HepG2 (cell line): ENCODE data around the gene RBBP5.

Source experiments
- CEBPB ChIP-seq: IDR thresholded peaks from 2 replicates; pipeline ENCODE4 v1.6.1; 2011; ENCODE audit warnings: low read depth, low read length, improper control_type of control experiment, borderline replicate concordance
- DPF2 ChIP-seq: sonication (generic); formaldehyde crosslinking; IDR thresholded peaks from 2 replicates; pipeline ENCODE4 v1.4.0; 2020; ENCODE audit warnings: mild to moderate bottlenecking, low read depth, missing genetic modification reagents, borderline replicate concordance
- KAT2B ChIP-seq: fragments of 150-350 bp; IDR thresholded peaks from 2 replicates; pipeline ENCODE4 v1.6.1; 2014; ENCODE audit warnings: low read depth, low read length, borderline replicate concordance
- POLR2A ChIP-seq, 2 experiments: IDR thresholded peaks; 2 replicates each; pipeline ENCODE4 v1.6.1; 2011; ENCODE audit warnings: low read depth in 2 of 2, low read length in 2 of 2, mild to moderate bottlenecking in 1 of 2, moderate library complexity in 1 of 2; ENCODE audit not compliant: insufficient read depth in 1 of 2
- POLR2AphosphoS5 ChIP-seq: IDR thresholded peaks from 2 replicates; pipeline ENCODE4 v1.6.1; 2012; ENCODE audit warnings: low read depth, low read length
- PPARG ChIP-seq: conservative IDR thresholded peaks from 2 replicates; pipeline ENCODE4 v1.6.1; 2016; ENCODE audit warnings: missing biosample characterization, missing genetic modification reagents
- PRDM4 ChIP-seq: sonication (generic); formaldehyde crosslinking; IDR thresholded peaks from 2 replicates; pipeline ENCODE4 v1.9.0; 2021; ENCODE audit warnings: missing genetic modification reagents, borderline replicate concordance
- THAP8 ChIP-seq: sonication (generic); formaldehyde crosslinking; IDR thresholded peaks from 2 replicates; pipeline ENCODE4 v1.5.1; 2020; ENCODE audit warnings: missing genetic modification reagents, mild to moderate bottlenecking, borderline replicate concordance
- ZNF264 ChIP-seq: sonication (generic); formaldehyde crosslinking; IDR thresholded peaks from 2 replicates; pipeline ENCODE4 v1.4.0; 2020; ENCODE audit warnings: missing genetic modification reagents
- ZNF776 ChIP-seq: sonication (generic); formaldehyde crosslinking; IDR thresholded peaks from 2 replicates; pipeline ENCODE4 v1.4.0; 2020; ENCODE audit warnings: mild to moderate bottlenecking, missing genetic modification reagents

GRCh38 chr1:205068457-205069040 lies 53.2 kb downstream of the RBBP5 start:
- TF ChIP-seq POLR2AphosphoS5 (no peak), KAT2B (no peak), CEBPB (no peak), DPF2 (no peak), ZNF776 (no peak), POLR2A (IDR thresholded peaks at IDR 0.05; ENCODE audit: insufficient read depth in 1 of 2, low read depth in 2 of 2, low read length in 2 of 2) (no peak), THAP8 (no peak), PRDM4 (no peak), PPARG (no peak), ZNF264 (no peak)
